ENCODE results near the gene OSBPL10. TPM values are rescaled to one million over a fixed set of nuclear protein-coding genes. Genes with fewer than 3 reads are reported as not detected.

Gene OSBPL10
- total and polyA plus RNA-seq, 7 donors = 2.3 to 77.7 (median 8.5) TPM

DNA sequence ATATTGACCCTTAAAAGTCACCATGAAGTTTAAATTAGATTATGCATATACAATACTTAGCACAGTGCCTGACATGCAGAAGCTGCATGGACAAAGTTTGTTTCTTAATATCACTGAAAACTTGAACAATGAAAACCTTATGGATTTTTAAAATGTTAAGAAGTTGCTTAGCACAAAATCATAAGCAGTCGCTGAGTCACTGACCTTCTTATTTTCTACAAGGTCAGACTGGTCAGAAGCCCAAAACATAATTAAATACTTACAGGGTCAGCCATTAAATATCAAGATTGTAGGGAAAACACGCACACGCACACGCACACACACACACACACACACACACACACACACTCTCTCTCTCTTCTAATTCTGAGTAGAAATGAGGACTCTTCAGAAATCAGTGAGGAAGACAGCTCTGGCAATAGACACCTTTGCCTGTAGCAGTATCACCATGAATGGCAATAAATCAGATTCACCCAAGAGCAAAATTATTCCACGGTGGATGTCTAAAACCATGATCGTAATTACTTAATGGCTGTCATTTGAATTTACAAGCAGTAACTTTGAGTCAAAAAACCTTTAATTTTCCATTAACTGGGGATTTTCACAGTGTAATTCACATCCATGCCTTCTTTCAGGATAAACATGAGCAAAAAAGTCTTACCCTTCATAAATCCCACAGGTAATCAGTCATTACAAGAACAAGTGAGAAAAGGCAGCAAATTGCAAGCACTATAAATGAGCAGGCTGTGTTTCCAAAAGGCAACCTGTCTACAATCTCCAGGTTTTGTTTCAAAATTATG lies 147.5 kb downstream of the OSBPL10 start:
- TF ChIP-seq POLR2AphosphoS5 (IDR thresholded peaks at IDR 0.05) (no peak), CTCF (IDR thresholded peaks at IDR 0.05) (no peak), POLR2A (IDR thresholded peaks at IDR 0.05) (no peak), EP300 (IDR thresholded peaks at IDR 0.05) (no peak)
- 58 to 81% methylated on average over 6 of the region's 6 CpGs for WGBS, 2 donors
- H3K4me1 ChIP-seq = no peaks in the 10 kb centered on the region
- no peak for DNase-seq
- no peaks in the 10 kb centered on the region for H3K27me3 ChIP-seq
- H3K36me3 ChIP-seq = no peaks in the 10 kb centered on the region
- no peak overlapping the region for H3K27ac ChIP-seq
- no peaks in the 10 kb centered on the region for H3K9me3 ChIP-seq
- H3K4me3 ChIP-seq = no peak overlapping the region
- intact Hi-C loops (cut with DNase I) = no loop called here

DNA sequence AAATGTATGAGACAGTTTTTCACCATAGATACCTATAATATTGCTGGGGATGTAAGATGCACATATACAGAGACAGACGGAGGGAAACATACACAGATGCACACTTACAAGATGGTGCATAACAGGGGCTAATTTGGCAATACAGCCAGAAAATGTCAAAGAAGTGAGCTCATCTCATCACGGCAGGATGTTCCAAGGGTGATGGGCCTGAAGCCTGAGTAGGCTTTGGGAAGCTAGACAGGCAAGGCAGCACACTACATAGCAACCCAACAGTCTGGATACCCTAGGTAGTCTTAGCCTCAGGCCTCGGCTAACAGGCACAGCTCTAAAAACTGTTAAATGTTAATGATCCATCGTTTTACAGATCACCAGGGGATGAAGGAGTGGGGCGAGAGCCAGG lies 148.5 kb downstream of the OSBPL10 start:
- H3K27me3 ChIP-seq = no peaks in the 10 kb centered on the region
- intact Hi-C loops (cut with DNase I) = no loop called here
- DNase-seq = no peak
- WGBS, 2 donors = 89 to 90% methylated on average over 5 of the region's 5 CpGs
- H3K36me3 ChIP-seq = no peaks in the 10 kb centered on the region
- no peak overlapping the region for H3K4me3 ChIP-seq
- H3K9me3 ChIP-seq = no peaks in the 10 kb centered on the region
- no peak overlapping the region for H3K27ac ChIP-seq
- TF ChIP-seq POLR2AphosphoS5 (IDR thresholded peaks at IDR 0.05) = no peak
- TF ChIP-seq EP300 (IDR thresholded peaks at IDR 0.05) = no peak
- TF ChIP-seq CTCF (IDR thresholded peaks at IDR 0.05) = no peak
- TF ChIP-seq POLR2A (IDR thresholded peaks at IDR 0.05) = no peak
- no peaks in the 10 kb centered on the region for H3K4me1 ChIP-seq

GRCh38 chr3:31831591-31831990 lies 149.5 kb downstream of the OSBPL10 start:
- no peak overlapping the region for H3K4me3 ChIP-seq
- intact Hi-C loops (cut with DNase I) = no loop called here
- no peaks in the 10 kb centered on the region for H3K36me3 ChIP-seq
- no peaks in the 10 kb centered on the region for H3K27me3 ChIP-seq
- H3K4me1 ChIP-seq = no peaks in the 10 kb centered on the region
- 75 to 76% methylated on average over 4 of the region's 4 CpGs for WGBS, 2 donors
- H3K27ac ChIP-seq = no peak overlapping the region
- H3K9me3 ChIP-seq = no peaks in the 10 kb centered on the region
- TF ChIP-seq CTCF (IDR thresholded peaks at IDR 0.05) (no peak), EP300 (IDR thresholded peaks at IDR 0.05) (no peak), POLR2AphosphoS5 (IDR thresholded peaks at IDR 0.05) (no peak), POLR2A (IDR thresholded peaks at IDR 0.05) (no peak)
- no peak for DNase-seq

DNA sequence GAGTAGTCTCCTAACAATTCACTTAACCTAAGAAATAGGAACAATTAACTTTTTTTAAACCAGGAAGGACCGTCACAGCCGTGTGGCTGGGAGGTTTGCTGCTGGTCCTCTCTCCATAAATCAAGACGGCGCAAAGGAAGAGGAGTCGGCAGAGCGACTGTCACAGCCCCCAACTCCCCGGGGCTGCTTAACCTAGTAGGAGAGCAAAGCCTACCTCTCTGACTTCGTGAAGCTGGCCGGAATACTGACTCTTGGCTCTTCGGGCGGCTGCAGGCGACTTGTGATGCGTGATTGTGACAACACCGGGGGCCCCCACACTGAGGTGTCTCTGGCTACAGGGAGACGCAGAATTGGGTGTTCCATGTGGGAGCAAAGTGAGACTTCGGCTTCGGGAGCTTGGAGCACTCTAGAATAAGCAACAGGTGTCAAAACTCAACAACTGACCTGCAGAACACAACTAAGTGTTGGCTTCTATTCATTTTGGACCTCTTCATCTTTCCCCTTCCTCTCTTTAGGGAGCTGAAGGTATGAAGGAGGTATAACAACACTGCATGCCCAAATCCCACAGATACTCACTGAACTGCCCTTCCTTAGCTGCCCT lies 151.1 kb downstream of the OSBPL10 start:
- Histone ChIP-seq H3K4me1 (no peaks in the 10 kb centered on the region), H3K4me3 (no peak overlapping the region), H3K27ac (no peak overlapping the region), H3K36me3 (no peaks in the 10 kb centered on the region), H3K9me3 (no peaks in the 10 kb centered on the region), H3K27me3 (no peaks in the 10 kb centered on the region)
- intact Hi-C loops (cut with DNase I) = no loop called here
- WGBS, 2 donors = 86 to 94% methylated on average over 17 of the region's 17 CpGs
- no peak for DNase-seq
- TF ChIP-seq POLR2AphosphoS5 (IDR thresholded peaks at IDR 0.05) (no peak), EP300 (IDR thresholded peaks at IDR 0.05) (no peak), POLR2A (IDR thresholded peaks at IDR 0.05) (no peak), CTCF (IDR thresholded peaks at IDR 0.05) (no peak)
